A673 (cell line): ENCODE data around the gene HOATZ. TPM values are rescaled to one million over a fixed set of nuclear protein-coding genes. Genes with fewer than 3 reads are reported as not detected.

Experiments used
- BruUV-seq: library from RNA; stranded (reverse); fragments of 400-500 nt; replicated peaks from 2 replicates; lab custom pipeline; 2021; lab: Mats Ljungman, UMichigan
- CTCF ChIA-PET: fragments of 300-600 bp; sonication (Branson Sonifier 250); formaldehyde crosslinking; loops from one replicate; lab custom pipeline; 2022; ENCODE audit warnings: antibody characterized with exemption; lab: Charles Lee
- POLR2A ChIA-PET: fragments of 300-600 bp; sonication (Branson Sonifier 250); formaldehyde crosslinking; loops from one replicate; lab custom pipeline; 2022; ENCODE audit warnings: antibody characterized with exemption; ENCODE audit not compliant: low non-redundant PET; lab: Charles Lee
- DNase-seq: peaks from one replicate; pipeline ENCODE4 v3.0.0-alpha.2; 2015; ENCODE audit warnings: low spot score
- H3K27ac ChIP-seq: fragments of 200-600 bp; sonication (generic); 2 replicates; pipeline ENCODE4 v1.5.1; 2016; ENCODE audit warnings: mixed run types, low read depth, mild to moderate bottlenecking, mixed read lengths, antibody characterized with exemption, low read length; ENCODE audit not compliant: poor library complexity, severe bottlenecking
- H3K27me3 ChIP-seq: fragments of 200-600 bp; sonication (generic); replicated peaks from 2 replicates; pipeline ENCODE4 v1.6.1; 2017; ENCODE audit warnings: mixed run types, low read depth, mild to moderate bottlenecking, mixed read lengths, antibody characterized with exemption, low read length; ENCODE audit not compliant: insufficient read depth, poor library complexity
- H3K36me3 ChIP-seq: fragments of 200-600 bp; sonication (generic); 2 replicates; pipeline ENCODE4 v1.6.1; 2016; ENCODE audit warnings: mixed run types, mild to moderate bottlenecking, mixed read lengths, antibody characterized with exemption, low read length; ENCODE audit not compliant: insufficient read depth, poor library complexity, severe bottlenecking
- H3K4me1 ChIP-seq: fragments of 200-600 bp; sonication (generic); 2 replicates; pipeline ENCODE4 v1.6.1; 2017; ENCODE audit warnings: mixed run types, mild to moderate bottlenecking, mixed read lengths, antibody characterized with exemption, low read length; ENCODE audit not compliant: insufficient read depth, poor library complexity, severe bottlenecking
- H3K4me3 ChIP-seq: fragments of 200-600 bp; sonication (generic); 2 replicates; pipeline ENCODE4 v1.5.1; 2016; ENCODE audit warnings: low read depth, mixed run types, mild to moderate bottlenecking, mixed read lengths, low read length; ENCODE audit not compliant: poor library complexity, severe bottlenecking
- H3K9me3 ChIP-seq: fragments of 200-600 bp; sonication (generic); 2 replicates; pipeline ENCODE4 v1.6.1; 2016; ENCODE audit warnings: mixed run types, low read depth, mild to moderate bottlenecking, mixed read lengths, antibody characterized with exemption, low read length; ENCODE audit not compliant: poor library complexity, severe bottlenecking
- EZH2 ChIP-seq: fragments of 200-600 bp; sonication (generic); IDR thresholded peaks from 2 replicates; pipeline ENCODE4 v1.6.1; 2017; ENCODE audit warnings: borderline replicate concordance, low read depth, mild to moderate bottlenecking, mixed read lengths, antibody characterized with exemption, low read length; ENCODE audit not compliant: poor library complexity, severe bottlenecking
- intact Hi-C: fragments of 100-400 bp; cut with micrococcal nuclease; formaldehyde crosslinking; loops from one replicate; pipeline ENCODE4 v1.10.0; 2022; ENCODE audit not compliant: unreplicated experiment
- total RNA-seq: library from RNA; stranded (reverse); gene quantifications from 2 replicates; pipeline ENCODE4 v1.2.3, GENCODE V29; 2021
- TF ChIP-seq, protein P1 (sequence below): fragments of 300-800, 200-600 bp; sonication (generic); conservative IDR thresholded peaks from 2 replicates; pipeline ENCODE4 v1.5.1; 2017; ENCODE audit warnings: low read depth, mild to moderate bottlenecking, antibody characterized with exemption, low read length, moderate library complexity, mixed read lengths

HOATZ gene
- total RNA-seq, 1 experiment from 2014 or later, result 0.58 TPM

DNA sequence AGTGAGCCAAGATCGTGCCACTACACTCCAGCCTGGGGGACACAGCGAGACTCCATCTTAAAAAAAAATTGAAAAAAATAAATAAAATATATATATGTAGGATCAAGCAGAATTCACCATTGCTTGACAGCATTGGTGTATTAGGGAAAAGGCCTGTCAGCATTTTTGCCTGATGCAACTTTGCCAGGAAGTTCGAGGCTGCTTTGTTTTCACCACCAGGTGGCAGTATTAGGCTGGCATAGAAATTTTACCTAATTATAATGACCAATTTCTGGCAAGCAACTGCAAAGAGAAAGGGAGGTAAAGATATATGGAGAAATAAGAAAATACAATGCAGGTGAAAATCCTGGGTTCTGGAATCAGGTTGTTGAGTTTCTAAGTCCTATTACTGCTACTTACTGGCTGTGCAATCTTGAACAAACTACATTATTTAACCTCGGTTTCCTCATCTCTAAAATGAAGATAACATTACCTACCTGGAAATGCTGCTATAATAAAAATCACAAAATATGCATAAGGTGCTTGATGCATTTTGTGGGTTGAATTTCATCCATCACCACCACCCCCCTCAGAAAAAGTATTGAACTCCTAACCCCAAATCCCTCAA is 50.6 kb downstream of the HOATZ start:
- BruUV-seq, result no TSS peak
- Histone ChIP-seq H3K4me3 (no peak overlapping the region), H3K4me1 (no peaks in the 10 kb centered on the region), H3K27ac (peak overlapping the region; percentile 43), H3K36me3 (no peaks in the 10 kb centered on the region), H3K9me3 (no peaks in the 10 kb centered on the region), H3K27me3 (no peaks in the 10 kb centered on the region)
- TF ChIP-seq, protein P1, sequence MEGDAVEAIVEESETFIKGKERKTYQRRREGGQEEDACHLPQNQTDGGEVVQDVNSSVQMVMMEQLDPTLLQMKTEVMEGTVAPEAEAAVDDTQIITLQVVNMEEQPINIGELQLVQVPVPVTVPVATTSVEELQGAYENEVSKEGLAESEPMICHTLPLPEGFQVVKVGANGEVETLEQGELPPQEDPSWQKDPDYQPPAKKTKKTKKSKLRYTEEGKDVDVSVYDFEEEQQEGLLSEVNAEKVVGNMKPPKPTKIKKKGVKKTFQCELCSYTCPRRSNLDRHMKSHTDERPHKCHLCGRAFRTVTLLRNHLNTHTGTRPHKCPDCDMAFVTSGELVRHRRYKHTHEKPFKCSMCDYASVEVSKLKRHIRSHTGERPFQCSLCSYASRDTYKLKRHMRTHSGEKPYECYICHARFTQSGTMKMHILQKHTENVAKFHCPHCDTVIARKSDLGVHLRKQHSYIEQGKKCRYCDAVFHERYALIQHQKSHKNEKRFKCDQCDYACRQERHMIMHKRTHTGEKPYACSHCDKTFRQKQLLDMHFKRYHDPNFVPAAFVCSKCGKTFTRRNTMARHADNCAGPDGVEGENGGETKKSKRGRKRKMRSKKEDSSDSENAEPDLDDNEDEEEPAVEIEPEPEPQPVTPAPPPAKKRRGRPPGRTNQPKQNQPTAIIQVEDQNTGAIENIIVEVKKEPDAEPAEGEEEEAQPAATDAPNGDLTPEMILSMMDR, result peak; percentile 91
- TF ChIP-seq EZH2, result no peak
- intact Hi-C loops, result loop anchor here (2.0 kb wide), 1 partner anchor 276 kb away; no protein-coding TSS in a partner anchor
- DNase-seq, result peak; percentile 88
- ChIA-PET POLR2A (no interaction called here), CTCF (interaction anchor here (1.0 kb wide), 1 partner anchor 212 kb away, joined by 5 read pairs; no protein-coding TSS in a partner anchor)

DNA sequence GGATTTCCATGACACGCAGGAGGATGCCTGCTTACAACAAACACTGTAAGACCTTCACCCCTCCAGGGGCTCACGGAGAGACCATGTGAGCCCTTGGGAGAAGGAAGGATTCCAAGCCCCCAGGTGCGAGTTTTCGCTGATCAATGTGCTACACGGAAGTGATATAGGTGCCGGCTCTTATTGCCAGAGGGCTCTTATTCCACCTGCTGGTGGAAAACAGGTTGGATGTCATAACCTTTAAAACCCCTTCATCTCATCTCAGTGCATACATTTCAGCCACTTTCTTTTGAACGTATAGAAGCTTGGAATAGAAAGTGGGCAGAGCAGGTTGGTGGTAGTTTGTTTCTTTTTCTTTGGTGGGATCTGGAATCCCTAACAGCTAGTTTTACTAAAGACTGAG is 51.7 kb downstream of the HOATZ start:
- intact Hi-C loops, result no loop called here
- no peaks in the 10 kb centered on the region for H3K9me3 ChIP-seq
- H3K27me3 ChIP-seq, result no peaks in the 10 kb centered on the region
- no TSS peak for BruUV-seq
- TF ChIP-seq, protein P1, result no peak
- no peak for TF ChIP-seq EZH2
- no peaks in the 10 kb centered on the region for H3K4me1 ChIP-seq
- H3K27ac ChIP-seq, result no peak overlapping the region
- no peak overlapping the region for H3K4me3 ChIP-seq
- ChIA-PET POLR2A (interaction anchor here (0.6 kb wide), 1 partner anchor 223 kb away, joined by 3 read pairs; no protein-coding TSS in a partner anchor), CTCF (interaction anchor here (0.7 kb wide), 1 partner anchor 280 kb away, joined by 3 read pairs; no protein-coding TSS in a partner anchor)
- no peak for DNase-seq
- no peaks in the 10 kb centered on the region for H3K36me3 ChIP-seq

DNA sequence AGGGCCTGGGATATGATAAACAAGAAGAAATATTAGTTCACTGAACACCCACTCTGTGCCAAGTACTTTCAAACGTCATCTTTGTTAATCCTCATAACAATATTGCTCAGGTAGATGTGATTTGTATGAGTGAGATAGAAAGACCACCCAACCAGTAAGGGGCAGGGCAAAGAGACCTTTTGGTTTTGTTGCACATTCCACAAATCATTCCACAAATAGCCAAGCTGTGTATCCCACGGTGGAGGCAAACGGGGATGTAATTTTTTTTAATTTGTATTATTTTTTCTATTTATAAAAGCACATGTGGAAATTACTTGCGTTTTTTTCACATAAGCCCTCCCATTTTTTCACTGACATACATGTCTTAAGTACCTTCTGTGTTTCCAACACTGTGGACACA is 54.9 kb downstream of the HOATZ start:
- no peak for DNase-seq
- intact Hi-C loops, result no loop called here
- TF ChIP-seq, protein P1, result no peak
- no peak overlapping the region for H3K27ac ChIP-seq
- no peaks in the 10 kb centered on the region for H3K36me3 ChIP-seq
- no TSS peak for BruUV-seq
- CTCF ChIA-PET, result no interaction called here
- POLR2A ChIA-PET, result no interaction called here
- H3K4me1 ChIP-seq, result peaks cover 8% of the 10 kb centered on the region
- no peaks in the 10 kb centered on the region for H3K27me3 ChIP-seq
- no peaks in the 10 kb centered on the region for H3K9me3 ChIP-seq
- no peak overlapping the region for H3K4me3 ChIP-seq
